Tibial artery (tissue), 4 donors: ENCODE data around the gene RAD51B.

Experiments
- DNase-seq, 2 donors: peaks; one replicate each; pipeline ENCODE4 v3.0.0-alpha.2; 2019
- H3K27ac ChIP-seq, 2 donors: fragments of 200-600 bp; sonication (generic) in 1 of 2; 1 replicate in 1 of 2; 2 replicates in 1 of 2; pipeline ENCODE4 v1.5.1; 2018 to 2019; ENCODE audit warnings: mild to moderate bottlenecking in 1 of 2
- H3K27me3 ChIP-seq, 2 donors: fragments of 200-600 bp; sonication (generic) in 1 of 2; one replicate each; pipeline versions ENCODE4 v1.5.1 to v1.6.0; 2016 to 2019
- H3K36me3 ChIP-seq, 3 donors: fragments of 200-600 bp; sonication (generic) in 2 of 3; one replicate each; pipeline ENCODE4 v1.5.1; 2016 to 2019; ENCODE audit warnings: mild to moderate bottlenecking in 2 of 3
- H3K4me1 ChIP-seq, 4 donors: fragments of 200-600 bp; sonication (generic) in 2 of 4; 1 replicate in 3 of 4; 2 replicates in 1 of 4; pipeline ENCODE4 v1.5.1; 2016 to 2019
- H3K4me3 ChIP-seq, 2 donors: fragments of 200-600 bp; sonication (generic) in 1 of 2; 1 replicate in 1 of 2; 2 replicates in 1 of 2; pipeline ENCODE4 v1.5.1; 2018 to 2019; ENCODE audit warnings: mild to moderate bottlenecking in 2 of 2
- H3K9me3 ChIP-seq, 3 donors: fragments of 200-600 bp; sonication (generic) in 1 of 3; one replicate each; pipeline ENCODE4 v1.5.1; 2016 to 2019
- intact Hi-C: fragments of 100-400 bp; cut with DNase I; formaldehyde crosslinking; loops from one replicate; pipeline ENCODE4 v1.15.0; 2023; ENCODE audit warnings: low total_unique reads
- TF ChIP-seq, protein P1 (sequence below), 2 experiments: fragments of 200-600 bp in 1 of 2; fragments of 450-650 bp in 1 of 2; IDR thresholded peaks; one replicate each; pipeline ENCODE4 v1.5.1; 2017 to 2019; ENCODE audit warnings: antibody characterized with exemption in 2 of 2, mild to moderate bottlenecking in 1 of 2, moderate library complexity in 1 of 2

The RAD51B gene

DNA sequence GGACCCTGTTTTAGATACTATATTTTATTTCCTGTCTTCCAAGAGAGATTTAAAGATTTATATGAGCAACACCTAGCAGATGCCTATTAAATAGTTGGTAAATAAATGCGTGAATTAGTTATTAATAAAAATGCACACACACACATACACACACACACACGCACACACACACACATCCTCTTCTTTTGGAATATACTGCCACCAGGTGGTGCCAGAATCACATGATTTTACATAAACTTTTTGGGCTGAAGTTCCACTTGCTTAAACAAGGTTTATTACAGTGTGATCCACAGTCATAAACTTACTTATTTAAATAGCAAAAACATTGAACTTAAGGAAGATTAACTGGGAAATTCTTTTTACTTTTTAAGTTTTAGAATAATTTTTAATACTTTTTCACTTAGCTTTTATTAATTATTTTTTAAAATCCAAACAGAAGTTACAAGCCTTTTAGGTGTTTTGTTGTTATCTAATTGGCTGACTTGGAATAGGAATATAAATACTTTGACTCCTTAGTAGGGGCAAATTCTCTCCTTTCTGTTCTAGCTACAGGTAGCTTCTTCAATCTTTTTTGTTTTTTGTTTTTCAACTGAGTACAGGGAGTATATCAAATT lies 17.5 kb downstream of the RAD51B start:
- peak in 1 of 2 donors; percentile 33 for DNase-seq
- TF ChIP-seq, protein P1, sequence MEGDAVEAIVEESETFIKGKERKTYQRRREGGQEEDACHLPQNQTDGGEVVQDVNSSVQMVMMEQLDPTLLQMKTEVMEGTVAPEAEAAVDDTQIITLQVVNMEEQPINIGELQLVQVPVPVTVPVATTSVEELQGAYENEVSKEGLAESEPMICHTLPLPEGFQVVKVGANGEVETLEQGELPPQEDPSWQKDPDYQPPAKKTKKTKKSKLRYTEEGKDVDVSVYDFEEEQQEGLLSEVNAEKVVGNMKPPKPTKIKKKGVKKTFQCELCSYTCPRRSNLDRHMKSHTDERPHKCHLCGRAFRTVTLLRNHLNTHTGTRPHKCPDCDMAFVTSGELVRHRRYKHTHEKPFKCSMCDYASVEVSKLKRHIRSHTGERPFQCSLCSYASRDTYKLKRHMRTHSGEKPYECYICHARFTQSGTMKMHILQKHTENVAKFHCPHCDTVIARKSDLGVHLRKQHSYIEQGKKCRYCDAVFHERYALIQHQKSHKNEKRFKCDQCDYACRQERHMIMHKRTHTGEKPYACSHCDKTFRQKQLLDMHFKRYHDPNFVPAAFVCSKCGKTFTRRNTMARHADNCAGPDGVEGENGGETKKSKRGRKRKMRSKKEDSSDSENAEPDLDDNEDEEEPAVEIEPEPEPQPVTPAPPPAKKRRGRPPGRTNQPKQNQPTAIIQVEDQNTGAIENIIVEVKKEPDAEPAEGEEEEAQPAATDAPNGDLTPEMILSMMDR (IDR thresholded peaks at IDR 0.05) = peak; percentile 31 to 64

DNA sequence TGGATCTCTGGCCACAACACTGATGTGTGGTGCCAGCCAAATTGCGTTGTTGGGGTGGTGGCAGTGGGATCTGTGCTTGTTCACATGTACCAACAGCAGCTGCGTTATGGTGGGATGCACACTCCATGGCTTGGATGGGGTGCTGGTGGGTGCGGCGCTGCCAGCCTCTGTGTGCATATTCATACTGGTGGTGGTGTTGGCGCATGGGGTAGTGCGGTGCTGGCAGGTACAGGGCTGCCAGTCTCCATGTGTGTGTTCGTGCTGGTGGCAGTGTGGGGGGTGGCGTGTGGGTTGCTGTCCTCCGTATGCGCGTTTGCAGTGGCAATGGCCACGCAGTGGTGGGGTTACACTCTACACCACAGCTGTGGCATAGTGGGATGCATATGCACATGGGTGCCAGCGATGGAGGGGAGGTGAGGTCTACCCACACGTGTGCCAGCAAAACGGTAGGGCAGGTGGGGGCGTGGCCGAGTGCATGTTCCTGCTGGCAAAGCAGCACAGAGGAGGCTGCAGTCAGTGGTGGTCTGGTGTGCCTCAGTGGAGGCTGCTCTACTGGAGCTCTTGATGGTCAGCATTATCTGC lies 26.5 kb downstream of the RAD51B start:
- no peaks in the 10 kb centered on the region for H3K27me3 ChIP-seq
- H3K27ac ChIP-seq = no peak overlapping the region
- no peak for DNase-seq
- H3K4me1 ChIP-seq = no peaks in the 10 kb centered on the region
- H3K36me3 ChIP-seq = no peaks in the 10 kb centered on the region
- TF ChIP-seq, protein P1 (IDR thresholded peaks at IDR 0.05) = no peak
- intact Hi-C loops = loop anchor here (10.0 kb wide), 1 partner anchor 1169 kb away; no protein-coding TSS in a partner anchor
- no peaks in the 10 kb centered on the region for H3K9me3 ChIP-seq
- no peak overlapping the region for H3K4me3 ChIP-seq

More for the DNA sequence above, 17.5 kb downstream of the RAD51B start:
- H3K9me3 ChIP-seq = no peaks in the 10 kb centered on the region
- no peak overlapping the region for H3K27ac ChIP-seq
- no peaks in the 10 kb centered on the region for H3K4me1 ChIP-seq
- peaks cover 0 to 13% (median 0%) of the 10 kb centered on the region in 3 donors for H3K36me3 ChIP-seq
- intact Hi-C loops = no loop called here
- no peaks in the 10 kb centered on the region for H3K27me3 ChIP-seq
- H3K4me3 ChIP-seq = no peak overlapping the region

DNA sequence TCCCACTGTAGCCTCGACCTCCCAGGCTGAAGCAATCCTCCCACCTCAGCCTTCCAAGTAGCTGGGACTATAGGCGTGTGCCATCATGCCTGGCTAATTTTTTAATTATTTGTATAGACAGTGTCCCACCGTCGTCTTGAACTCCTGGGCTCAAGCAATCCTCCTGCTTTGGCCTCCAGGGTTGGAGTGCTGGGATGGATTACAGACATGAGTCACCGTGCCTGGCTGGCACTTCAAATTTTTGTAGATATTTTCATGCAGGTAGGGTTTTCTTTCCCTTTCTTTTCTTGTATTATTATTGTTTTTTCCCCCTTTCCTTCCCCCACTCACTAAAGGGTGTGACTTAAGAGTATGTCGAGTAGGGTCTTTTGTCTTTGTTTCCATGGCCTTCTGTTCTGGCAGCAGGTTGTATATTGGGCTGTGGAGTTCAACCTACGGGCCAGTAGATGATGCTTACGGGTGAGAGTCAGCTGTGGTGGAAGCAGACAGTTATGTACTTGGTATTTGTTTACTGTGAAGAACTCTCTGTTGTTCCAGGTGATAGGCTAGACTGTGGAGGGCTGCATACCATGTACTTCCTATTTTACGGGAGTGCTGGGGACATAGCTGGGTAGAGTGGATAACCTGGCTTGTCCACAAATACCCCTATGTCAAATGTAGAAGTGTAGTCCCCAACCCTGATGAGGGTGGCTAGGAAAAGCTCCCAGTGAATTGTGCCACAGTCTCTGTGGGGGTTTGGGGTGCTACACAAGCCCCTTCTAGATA lies 30.7 kb downstream of the RAD51B start:
- TF ChIP-seq, protein P1 (IDR thresholded peaks at IDR 0.05) = no peak
- H3K27ac ChIP-seq = no peak overlapping the region
- no peaks in the 10 kb centered on the region for H3K4me1 ChIP-seq
- no peaks in the 10 kb centered on the region for H3K9me3 ChIP-seq
- H3K27me3 ChIP-seq = no peaks in the 10 kb centered on the region
- H3K4me3 ChIP-seq = no peak overlapping the region
- no peak for DNase-seq
- H3K36me3 ChIP-seq = no peaks in the 10 kb centered on the region
- intact Hi-C loops = no loop called here

DNA sequence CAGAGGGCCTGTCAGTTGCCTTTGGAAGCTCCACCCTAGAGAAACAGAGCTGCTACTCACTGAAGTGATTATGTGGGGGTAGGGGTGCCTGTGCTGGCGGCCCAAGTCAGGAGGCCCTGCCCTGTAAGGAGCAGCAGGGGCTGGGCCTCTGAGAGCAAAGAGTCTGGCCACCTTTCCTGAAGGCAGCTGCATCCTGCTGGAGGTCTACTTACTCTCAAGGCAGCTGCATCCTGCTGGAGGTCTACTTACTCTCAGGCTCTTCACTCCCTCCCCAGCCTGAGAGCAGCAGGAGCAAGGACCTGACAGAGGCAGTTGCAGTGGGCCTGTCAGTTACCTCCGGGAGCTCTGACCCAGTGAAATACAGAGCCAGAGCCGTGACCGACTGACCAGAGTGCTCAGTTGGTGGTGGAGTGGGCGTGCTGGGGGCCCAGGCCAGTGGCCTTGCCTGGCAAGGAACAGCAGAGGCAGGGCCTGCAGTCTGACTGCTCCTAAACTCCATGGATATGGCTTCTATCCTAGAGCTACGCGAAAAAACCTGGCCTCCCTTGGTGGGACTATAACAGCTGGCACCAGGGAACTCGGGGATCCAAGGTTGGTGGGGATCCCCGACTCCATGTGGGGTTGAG lies 32.3 kb downstream of the RAD51B start:
- no peak overlapping the region for H3K27ac ChIP-seq

DNA sequence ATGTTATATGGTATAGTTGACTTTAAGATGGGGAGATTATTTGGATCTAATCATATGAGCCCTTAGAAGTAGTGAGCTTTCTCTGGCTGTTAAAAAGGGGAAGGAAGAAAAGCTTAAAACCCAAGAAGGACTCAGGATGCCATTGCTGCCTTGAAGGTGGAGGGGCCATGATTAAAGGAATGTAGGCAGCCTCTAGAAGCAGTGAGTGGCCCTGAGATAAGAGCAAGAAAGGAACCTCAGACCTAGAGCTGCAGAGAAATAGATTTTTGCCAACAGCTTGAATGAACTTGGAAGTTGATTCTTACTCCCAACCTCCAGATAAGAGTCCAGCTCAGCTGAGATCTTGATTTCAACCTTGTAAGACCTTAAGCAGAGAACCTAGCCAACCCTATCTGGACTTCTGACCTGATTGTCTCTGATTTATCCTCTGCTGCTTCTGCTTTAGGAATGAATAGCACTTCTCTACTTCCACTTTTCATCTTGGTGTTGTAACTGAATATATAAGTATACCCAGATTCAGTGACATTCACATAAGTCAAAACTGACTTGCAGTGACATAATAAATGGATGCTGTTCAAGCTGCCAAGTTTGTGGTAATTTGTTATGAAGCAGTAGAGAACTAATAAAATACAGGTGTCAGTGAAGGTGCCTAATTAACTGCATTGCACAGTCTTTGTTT lies 33.5 kb downstream of the RAD51B start:
- Histone ChIP-seq H3K4me1 (no peaks in the 10 kb centered on the region), H3K27ac (no peak overlapping the region), H3K9me3 (no peaks in the 10 kb centered on the region), H3K4me3 (no peak overlapping the region), H3K36me3 (no peaks in the 10 kb centered on the region), H3K27me3 (no peaks in the 10 kb centered on the region)
- no peak for DNase-seq
- intact Hi-C loops = no loop called here
- TF ChIP-seq, protein P1 (IDR thresholded peaks at IDR 0.05) = no peak

More for the DNA sequence above, 32.3 kb downstream of the RAD51B start:
- Histone ChIP-seq H3K9me3 (no peaks in the 10 kb centered on the region), H3K36me3 (no peaks in the 10 kb centered on the region), H3K4me1 (no peaks in the 10 kb centered on the region), H3K4me3 (no peak overlapping the region), H3K27me3 (no peaks in the 10 kb centered on the region)
- TF ChIP-seq, protein P1 (IDR thresholded peaks at IDR 0.05) = no peak
- intact Hi-C loops = no loop called here
- no peak for DNase-seq
